K562 (cell line): ENCODE data around the gene RAB3D.

Experiments
- CBFB ChIP-seq: sonication (generic); formaldehyde crosslinking; IDR thresholded peaks from 2 replicates; pipeline ENCODE4 v1.4.0; 2020; ENCODE audit warnings: mild to moderate bottlenecking, missing genetic modification reagents
- NCOR1 ChIP-seq: fragments of 450-650 bp; IDR thresholded peaks from 2 replicates; pipeline ENCODE4 v1.6.1; 2016; ENCODE audit warnings: mild to moderate bottlenecking, moderate library complexity

- TF ChIP-seq CBFB (no peak), NCOR1 (no peak)
Measured at GRCh38 chr19:11361037-11361770, 21.7 kb upstream of the RAB3D start.
